T1000 (cell line): ENCODE data around the gene LBP.
"Not testable (repeated sequence)": the region's sequence is repeated elsewhere in the genome, so short reads cannot be mapped to it uniquely, and the experiment has no call there.

Source experiments
- DNase-seq: peaks from one replicate; lab custom pipeline; 2025; ENCODE audit warnings: mixed read lengths; lab: John Stamatoyannopoulos, UW

Gene LBP

DNA sequence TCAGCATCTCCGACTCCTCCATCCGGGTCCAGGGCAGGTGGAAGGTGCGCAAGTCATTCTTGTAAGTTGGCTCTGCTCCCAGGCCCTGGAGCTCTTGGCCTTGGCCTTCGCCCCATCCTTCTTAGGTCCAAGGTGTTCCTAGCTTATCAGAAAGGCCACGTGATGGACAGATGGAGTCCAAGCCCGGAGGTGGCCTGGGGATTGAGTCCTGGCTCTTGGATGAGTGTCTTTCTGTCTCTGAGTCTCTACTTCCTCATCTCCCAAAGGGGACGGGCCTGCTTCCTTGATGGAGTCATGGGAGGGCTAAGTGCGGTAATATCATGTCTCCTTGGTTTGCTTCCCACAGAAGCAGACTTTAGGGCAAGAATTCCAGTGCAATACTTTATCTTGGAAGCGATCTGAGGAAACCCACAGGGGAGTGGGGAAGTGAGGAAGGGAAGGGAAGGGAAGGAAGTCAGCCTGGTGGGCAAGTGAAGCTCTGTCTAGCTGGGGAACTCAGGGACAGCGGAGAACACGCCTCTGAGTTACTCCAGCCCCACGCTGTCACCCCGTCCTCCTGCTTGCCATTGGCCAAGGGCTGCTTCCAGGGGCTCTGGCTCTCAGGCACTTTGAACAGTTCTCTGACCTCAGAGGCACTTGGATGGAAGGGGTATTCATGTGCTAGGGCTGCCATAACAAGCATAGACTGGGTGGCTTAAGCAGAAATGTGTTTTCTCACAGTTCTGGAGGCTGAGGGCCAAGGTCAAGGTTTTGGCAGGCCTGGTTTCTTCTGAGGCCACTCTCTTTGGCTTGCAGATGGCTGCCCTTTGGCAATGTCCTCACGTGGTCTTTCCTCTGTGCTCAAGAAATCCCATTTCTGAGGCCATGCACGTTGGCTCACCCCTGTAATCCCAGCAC, 4.8 kb downstream of the LBP start:
- no peak for DNase-seq

DNA sequence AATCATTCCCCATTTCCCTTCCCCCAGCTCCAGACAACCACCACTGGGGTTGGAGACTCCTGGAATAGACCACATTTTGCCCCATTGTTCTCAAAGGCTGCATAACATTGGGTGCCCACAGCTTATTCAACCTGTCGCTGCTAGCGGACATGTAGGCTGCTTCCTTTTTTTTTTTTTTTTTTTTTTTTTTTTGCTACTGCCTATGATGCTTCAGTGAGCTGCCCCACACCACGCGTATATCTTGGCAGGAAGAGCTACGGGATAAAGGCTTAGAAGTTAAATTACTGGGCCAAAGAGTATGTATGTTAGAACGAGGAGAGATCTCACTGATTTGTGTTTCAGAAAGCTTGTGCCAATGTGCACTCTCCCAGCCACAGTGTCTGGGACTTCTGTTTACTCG, 7.0 kb downstream of the LBP start:
- DNase-seq: no peak

DNA sequence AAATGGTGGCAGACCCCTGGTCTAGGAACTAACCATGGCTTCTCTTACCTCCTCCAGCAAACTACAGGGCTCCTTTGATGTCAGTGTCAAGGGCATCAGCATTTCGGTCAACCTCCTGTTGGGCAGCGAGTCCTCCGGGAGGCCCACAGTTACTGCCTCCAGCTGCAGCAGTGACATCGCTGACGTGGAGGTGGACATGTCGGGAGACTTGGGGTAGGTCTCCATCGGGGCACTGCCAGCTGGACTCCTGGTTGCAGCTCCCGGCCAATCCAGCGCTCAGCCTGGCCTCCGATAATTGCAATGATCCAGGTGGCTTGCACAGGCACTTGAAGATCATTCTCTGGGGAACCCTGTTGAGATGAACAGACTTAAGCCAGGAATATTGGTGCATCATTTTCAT, 7.9 kb downstream of the LBP start:
- DNase-seq: no peak

DNA sequence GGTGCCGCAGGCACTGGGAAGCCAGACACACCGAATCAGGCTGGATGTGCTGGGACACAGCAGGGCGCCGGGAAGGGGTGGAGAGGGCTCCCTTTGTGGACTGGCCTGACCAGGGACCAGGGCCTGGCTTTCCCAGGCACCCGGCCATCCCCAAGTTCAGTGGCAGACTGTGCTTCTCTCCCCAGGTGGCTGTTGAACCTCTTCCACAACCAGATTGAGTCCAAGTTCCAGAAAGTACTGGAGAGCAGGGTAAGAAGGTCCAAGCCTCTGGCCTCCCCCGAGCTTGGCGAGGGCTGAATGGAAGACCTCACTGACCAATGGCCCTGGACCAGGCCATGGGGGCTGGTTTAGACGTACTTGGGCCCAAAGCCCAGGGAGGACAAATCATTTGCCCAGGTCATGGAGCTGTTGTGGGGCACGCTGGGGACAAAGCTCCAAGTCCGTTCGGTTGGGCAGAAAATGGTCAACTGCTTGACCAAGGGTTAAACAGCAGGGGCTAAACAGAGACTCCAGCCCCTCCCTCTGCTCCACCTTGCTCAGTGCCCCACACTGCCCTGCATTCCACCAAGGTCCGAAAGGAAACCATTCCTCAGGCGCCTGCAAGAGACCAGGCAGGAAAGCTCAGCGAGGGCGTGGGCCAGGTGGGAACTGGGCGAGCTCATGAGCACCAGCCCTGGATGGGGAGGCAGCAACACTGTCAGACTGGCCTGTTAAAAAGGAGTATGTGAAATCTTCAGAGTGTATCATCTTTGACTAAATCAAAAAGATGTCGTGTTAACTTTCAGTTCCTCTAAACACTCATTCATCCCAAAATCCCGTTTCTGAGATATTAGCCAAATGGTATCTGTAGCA, 9.1 kb downstream of the LBP start:
- DNase-seq: no peak

DNA sequence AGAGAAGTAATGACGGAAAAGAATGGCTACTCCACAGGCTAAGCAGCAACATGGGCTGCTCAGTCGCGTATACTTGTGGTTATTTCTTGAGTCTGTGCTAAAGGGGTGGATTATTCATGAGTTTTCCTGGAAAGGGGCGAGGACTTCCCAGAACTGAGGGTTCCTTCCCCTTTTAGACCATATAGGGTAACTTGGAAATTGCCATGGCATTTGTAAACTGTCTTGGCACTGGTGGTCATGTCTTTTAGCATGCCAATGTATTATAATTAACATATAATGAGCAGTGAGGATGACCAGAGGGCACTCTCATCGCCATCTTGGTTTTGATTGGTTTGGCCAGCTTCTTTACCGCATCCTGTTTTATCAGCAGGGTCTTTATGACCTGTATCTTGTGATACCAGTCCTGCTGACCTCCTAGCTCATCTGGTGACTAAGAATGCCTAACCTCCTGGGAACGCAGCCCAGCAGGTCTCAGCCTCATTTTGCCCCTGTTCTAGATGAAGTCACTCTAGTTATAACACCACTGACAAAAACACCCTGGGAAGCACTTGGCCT, 11.4 kb downstream of the LBP start:
- DNase-seq: no peak

DNA sequence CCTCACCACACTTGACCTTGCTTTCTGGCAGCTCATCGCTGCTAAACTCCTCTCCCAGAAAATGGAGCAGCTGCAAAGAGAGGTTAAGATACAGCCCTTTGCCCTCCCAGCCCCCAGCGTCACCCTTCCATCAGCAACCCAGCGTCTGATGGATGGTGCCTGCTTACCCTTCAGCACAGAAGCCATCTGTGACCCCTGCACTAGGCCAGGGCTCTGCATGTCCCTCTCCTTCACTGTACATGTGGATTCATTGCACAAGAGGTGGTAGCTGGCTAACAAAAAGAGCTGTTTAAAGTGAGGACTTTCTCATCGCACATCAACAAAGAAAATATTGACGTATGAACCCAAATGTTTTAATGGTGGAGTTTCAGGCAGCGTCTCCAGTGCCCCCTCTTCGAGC, 12.3 kb downstream of the LBP start:
- DNase-seq: no peak

DNA sequence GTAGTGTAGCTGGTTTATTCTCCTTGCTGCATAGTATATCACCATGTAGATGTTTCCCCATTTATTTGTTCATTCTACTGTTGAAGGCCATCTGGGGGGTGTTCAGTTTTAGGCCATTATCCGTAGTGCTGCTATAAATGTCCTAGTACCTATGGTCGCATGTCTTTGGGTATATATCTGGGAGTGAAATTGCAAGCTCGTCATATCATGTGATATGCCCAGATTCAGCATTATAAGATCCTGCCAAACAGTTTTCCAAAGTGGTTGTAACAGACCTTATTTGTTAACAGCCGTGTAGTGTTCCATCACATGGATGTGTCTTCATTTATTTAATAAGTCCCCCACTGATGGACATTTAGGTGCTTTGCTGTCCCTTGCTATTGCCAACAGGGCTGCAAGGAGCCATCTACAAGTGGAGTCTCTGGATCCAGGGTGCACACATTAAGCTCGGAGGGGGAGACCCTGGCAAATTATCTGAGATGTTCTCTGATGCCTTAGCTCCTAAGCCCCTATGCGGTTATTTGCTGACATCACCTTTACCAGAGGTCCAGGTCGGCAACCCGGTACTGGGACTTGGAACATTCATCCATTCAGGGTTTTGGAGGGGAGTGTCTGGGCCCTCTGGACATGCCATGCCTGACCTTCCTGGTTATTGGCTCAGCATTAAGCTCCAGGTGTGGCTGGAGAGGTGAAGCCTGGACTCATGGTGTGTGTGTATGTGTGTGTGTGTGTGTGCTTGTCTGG, 16.9 kb downstream of the LBP start:
- DNase-seq: no peak

DNA sequence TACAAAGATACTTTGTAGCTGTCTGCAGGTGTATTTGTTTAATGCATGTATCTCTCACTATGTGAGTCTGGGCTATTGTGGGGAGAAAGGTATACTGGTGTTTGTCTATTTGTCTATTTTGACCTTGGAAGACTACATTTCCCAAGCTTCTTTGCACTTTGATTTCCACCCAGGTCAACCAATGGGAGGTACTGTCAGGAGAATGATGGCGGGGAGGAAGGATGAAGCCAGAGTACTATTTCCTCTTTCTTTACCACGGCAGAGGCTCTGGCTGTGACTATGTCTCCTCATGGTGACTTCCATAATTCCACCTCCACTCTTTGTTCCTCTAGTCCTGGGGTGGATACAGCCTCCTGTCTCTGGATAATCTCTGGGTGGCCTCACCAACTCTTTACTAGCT, 23.1 kb downstream of the LBP start:
- no peak for DNase-seq

DNA sequence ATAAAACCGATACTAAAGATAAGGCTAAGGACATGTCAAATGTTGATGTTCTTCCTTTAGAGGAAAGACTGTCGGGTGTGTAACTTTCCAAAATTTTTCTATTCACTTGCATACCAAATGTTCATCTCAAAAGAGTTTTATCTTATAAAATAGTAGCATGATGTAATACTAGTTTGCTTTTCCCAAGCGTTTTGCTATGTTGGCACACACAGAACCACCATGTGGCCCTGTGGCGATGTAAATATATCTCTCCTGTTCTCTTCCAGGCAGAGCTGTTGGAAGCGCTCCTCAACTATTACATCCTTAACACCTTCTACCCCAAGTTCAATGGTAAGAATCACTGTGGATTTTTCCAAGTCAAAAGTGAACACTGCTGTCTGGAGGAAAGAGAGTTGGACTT, 26.5 kb downstream of the LBP start:
- no peak for DNase-seq

DNA sequence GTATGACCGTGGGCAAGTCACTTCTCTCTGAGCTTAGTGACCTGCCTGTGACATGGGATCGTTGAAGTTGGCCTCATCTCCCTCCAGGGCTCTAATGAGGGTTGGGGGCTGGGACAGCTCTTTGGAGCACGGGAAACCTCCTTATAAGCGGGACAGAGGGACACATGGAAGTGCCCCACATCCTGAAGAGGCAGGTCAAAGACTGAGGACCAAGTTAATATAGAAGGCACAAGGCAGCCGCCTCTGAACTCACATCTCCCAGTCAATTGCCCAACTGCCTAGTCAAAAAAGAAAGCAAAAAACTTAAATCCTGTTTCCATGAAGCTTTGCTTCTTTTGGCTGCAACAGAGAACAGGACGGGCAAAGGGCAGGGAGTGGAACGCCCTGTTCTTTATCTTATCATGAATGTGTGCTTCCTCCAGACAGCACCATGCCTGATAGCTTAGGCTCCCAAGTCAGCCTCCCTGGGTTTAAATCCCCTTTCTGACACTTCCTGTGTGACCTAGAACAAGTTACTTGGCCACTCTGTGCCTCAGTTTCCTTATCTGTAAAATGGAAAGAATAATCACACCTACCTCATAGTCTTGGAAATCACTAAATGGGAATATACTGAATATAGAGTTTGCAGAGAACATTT, 27.1 kb downstream of the LBP start:
- no peak for DNase-seq

DNA sequence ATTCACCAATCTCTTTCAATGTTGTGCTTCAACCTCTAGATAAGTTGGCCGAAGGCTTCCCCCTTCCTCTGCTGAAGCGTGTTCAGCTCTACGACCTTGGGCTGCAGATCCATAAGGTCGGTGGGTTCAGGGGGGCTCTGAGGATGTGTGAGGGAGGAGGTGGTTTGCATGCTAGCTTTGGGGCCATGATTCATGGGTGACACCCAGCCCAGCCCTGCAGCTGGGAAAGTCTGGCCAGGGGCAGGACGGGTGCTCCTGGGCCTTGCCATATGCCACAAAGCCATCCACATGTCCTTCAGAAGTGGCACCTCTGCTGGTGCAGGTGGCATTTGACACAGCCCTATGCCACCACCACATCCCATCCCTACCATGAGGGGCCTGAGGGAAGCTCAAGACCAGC, 27.6 kb downstream of the LBP start:
- DNase-seq: no peak

DNA sequence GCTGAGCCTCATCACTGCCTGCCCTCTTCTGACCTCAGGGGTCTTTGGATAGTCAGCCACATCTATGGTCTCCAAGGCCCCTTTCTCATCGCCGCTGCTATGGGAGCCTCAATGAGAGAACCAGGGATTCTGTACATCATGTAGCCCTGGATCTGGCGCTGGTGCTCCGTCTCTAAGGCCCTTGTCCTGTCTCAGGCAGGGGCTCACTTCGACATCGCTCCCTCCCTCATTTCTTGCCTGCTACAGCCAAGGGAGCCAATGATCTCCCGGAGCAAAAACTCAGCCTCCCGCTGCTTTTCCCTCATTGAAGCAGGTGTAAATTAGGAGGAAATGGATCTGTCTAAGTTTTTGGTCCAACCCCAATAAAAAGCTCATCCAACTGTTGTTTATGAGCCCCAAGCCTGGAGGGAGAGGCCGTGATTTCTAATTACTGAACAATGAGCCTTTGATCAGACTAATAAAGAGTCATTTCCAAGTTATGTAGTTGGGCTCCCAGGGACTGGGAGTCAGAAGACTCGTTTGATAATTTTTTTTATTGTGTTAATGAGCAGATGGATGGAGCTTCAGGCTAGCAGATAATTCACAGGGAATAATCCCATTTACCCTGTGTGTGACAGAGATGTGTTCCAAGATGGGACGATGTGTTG, 30.9 kb downstream of the LBP start:
- no peak for DNase-seq

DNA sequence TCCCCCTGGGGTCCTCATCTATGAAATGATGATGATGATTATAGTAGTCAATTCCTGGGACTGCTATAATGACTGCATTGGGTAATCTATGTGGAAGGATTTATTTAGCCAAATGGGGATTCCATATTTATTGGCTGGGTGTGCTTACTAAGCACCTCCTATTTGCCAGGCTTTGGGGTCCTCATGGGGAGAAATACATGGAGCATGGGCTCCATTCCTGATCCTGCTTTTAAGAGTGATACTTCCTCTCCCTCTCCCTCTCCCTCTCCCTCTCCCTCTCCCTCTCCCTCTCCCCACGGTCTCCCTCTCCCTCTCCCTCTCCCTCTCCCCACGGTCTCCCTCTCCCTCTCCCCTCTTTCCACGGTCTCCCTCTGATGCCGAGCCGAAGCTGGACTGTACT, 31.6 kb downstream of the LBP start:
- not testable (repeated sequence) for DNase-seq

DNA sequence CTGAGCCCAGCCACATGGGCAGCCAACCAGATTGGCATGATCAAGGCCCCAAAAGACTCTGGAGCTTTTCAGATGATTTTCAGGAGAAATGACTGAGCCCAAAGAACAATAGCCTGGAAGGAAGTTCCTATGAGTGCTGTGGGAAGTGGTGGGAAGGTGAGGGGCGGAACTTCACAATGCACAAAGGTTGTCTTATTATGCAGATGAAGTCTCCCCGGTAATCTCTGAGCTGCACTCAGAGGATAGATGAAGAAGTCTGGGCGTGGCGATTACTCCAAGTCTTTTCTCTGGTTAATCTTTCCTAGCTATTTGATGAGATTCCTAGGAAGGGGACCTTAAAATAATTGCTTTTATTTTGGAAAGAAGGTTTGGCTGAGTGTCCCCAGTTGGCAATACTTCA, 36.9 kb downstream of the LBP start:
- DNase-seq: no peak

DNA sequence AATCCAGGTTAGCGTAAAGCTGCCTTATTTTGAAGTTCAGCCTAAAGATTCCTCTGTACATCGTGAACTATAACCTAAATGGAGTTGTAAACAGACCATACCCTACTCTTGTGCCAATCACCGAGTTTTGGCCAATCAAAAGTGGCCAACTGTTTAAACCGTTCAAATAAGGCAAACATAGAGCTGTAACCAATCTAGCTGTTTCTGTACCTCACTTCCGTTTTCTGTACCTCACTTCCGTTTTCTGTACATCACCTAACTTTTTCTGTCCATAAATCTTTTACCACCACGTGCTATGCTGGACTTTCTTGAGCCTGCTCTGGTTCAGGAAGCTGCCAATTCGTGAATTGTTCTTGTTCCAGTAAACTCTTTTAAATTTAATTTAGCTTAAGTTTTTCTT, 39.7 kb downstream of the LBP start:
- DNase-seq: no peak

DNA sequence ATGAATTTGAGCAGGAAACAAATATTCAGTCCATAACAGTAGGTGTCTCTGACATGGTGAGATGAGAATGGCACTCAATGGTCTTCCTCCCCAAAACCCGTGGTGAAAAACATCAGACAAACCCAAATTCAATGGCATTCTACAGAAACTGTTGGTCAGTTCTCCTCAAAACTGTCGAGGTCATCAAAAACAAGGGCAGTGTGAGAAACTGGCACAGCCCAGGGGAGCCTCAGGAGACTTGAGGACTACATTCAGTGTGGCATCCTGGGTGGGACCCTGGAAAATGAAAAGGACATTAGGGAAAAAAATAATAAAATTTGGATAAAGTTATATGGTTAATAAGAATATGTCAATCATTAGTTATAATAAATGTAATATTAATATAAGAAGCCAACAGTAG, 40.6 kb downstream of the LBP start:
- no peak for DNase-seq

DNA sequence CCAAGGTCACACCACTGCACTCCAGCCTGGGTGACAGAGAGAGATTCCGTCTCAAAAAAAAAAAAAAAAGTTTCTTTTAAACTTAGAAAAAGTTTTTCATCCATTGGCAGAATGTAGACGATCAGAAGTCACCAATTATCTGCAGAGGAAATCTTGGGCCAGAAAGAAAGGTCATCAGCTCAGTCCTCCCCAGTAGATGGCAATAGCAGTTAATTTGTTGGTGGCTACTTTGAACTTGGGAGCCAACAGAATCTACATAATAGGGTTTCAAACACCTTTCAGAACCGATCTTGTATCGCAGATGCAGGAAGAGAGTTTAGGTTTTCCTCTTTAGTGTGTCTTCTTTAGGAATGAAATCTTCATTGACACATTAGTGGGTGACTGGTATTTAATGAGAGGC, 41.7 kb downstream of the LBP start:
- DNase-seq: no peak

DNA sequence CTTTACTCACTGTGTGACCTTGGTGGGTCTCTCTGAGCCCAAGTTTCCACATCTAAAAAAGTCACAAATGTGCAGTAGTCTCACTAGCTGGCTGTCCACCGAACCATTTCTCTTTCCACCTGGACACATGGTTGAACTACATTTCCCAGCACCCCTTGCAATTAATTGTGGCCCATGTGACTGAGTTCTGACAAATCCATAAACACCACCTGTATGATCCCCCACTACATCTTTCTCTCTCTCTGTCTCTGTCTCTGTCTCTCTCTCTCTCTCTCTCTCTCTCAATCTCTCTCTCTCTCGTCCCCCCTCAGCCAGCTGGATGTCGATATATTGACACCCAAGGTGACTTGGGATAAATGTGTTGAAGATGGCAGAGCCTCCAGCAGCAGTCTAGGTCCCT, 46.1 kb downstream of the LBP start:
- DNase-seq: no peak

DNA sequence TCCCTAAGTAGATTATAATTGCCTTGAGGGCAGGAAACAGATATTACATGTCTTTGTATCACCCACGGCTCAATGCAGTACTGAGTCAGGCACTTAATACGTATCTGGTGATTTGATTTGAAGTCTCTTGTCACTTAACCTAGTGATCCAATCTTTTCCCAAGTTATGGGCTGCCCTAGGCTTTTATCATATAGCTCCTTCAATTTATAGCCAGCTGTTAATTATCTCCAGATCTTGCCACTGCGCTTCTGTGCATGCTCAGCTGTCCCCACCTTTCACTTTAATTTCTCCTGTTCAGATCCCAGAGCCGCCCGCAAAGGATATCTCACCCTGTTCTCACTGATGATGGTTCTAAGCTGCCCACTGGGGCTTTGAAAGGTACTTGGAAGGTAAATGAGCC, 47.0 kb downstream of the LBP start:
- no peak for DNase-seq

DNA sequence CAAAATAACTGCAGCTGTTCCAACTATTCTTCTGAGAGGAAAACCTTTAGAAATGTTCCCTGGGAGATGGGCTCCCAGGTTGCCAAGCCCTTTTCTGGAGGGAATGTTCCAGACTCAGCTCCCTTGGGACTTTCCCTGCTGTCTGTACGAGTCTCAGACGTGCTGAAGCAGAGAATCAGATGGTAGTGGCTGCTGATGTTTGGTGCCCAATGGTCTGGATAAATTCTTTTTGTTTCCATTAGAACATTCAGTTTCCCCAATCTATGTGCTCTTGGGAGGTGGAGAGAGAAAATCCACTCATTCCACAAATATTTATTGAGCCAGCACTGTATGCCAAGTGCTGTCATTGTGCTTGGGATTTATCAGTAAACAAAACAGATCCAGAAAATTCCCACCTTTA, 48.9 kb downstream of the LBP start:
- no peak for DNase-seq

DNA sequence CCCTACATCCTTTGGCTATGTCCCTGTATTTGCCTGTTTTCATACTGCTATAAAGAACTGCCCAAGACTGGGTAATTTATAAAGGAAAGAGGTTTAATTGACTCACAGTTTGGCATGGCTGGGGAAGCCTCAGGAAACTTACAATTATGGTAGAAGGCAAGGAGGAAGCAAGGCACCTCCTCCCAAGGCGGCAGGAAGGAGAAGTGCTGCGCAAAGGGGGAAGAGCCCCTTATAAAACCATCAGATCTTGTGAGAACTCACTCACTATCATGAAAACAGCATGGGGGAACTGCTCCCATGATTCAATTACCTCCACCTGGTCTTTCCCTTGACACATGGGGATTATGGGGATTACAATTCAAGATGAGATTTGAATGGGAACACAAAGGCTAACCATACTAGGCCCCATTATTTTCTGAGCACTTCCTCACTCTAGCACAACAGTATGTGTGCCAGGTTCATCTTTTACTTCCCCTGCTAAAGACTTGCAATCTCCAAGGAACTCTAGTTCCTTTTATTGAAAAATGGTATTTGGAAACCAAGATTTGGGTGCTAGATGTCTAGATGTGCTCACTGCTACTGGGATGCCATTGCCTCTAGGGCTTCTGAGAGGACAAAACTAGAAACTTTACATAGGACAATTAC, 49.6 kb downstream of the LBP start:
- not testable (repeated sequence) for DNase-seq
